HG03064 (cell line): ENCODE results near the gene JCAD.
"Not testable (repeated sequence)": the region's sequence is repeated elsewhere in the genome, so short reads cannot be mapped to it uniquely, and the experiment has no call there.

Experiments
- ATAC-seq: cut with Tn5 transposase; IDR thresholded peaks from one replicate; pipeline ENCODE4 v1.9.1; 2021; ENCODE audit warnings: low read depth; ENCODE audit not compliant: unreplicated experiment

Gene JCAD, protein sequence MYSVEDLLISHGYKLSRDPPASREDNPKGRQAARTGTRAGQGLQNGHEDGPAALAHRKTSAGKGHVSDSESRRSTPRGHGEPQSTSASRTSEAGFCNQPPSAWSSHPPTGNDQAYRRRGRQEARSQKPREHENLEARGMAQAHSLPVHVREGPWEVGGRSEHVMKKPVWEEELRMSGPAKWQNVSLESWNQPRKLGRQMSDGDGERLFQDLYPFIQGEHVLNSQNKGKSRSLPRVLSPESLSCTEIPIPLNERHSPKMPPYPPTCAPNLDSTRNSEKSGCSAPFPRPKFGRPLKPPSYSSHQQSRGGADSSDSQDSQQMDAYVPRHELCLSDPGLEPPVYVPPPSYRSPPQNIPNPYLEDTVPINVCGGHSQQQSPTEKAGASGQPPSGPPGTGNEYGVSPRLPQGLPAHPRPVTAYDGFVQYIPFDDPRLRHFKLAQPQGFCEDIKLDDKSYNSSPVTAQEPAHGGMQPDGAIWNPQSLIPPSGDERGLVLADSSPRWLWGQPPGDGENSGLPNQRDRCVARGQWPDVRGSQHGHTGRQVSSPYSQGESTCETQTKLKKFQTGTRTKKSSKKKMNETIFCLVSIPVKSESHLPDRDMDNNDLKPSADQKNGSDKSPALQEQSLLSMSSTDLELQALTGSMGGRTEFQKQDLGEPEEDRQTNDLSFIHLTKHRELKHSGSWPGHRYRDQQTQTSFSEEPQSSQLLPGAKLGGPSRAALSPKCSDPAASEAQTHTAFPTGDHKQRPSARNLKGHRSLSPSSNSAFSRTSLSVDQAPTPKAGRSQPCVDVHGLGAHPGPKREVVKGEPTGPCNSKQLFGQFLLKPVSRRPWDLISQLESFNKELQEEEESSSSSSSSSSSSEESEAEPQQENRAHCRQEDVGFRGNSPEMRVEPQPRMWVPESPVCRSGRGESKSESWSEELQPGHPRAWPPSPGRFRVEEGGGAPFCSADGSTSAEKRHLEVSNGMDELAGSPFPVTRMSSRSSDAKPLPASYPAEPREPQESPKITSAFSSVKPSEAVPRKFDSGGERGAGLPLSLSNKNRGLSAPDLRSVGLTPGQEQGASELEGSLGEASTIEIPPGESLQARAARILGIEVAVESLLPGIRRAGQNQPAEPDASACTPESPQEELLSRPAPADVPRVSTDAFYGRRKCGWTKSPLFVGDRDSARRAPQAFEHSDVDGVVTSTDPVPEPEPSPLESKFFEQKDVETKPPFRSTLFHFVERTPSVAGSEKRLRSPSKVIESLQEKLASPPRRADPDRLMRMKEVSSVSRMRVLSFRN (N-terminal part only)

DNA sequence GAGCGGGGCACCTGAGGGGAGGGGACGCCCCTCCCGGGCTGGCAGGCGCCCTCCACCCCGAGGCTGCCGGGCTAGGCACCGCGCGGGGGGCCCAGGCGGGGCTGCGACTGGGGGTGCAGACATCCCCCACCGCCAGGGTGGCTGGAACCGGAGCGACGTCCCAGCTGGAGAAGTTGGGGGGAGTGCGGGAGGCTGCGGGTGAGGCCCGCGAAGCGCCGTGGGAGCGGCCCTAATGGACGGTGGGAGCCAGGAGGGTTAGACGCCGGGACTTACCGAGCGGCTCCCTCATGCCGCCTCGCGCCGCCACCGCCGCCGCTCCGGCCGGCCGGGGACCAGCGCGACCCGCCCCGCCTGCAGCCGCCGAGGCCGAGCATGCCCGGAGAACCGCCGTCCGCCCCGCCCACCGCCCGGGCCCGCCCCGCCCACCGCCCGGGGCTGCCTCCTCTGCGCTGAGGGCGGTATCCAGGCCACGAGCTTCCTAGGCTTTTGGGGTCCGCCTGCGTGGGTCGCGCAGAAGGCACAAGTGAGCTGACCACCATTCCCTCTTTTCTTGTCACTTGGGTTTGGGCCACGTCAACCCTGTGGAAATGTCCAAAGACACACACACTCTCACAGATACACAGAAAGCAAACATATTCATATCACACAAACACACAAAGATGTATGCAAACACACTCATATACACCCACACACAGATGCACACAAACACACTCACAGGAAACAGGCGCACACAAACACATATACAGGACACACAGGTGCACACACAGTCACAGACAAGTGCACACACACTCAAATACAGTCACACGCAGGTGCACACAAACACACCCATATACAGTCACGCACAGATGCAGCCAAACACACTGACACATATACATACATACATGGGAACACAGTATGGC, at the start of gene JCAD:
TSS of gene JCAD (minus strand) at position 378 of the 899 bp plus-strand sequence. CDS start 11,774 bp downstream, outside the sequence.
- no peak for ATAC-seq

DNA sequence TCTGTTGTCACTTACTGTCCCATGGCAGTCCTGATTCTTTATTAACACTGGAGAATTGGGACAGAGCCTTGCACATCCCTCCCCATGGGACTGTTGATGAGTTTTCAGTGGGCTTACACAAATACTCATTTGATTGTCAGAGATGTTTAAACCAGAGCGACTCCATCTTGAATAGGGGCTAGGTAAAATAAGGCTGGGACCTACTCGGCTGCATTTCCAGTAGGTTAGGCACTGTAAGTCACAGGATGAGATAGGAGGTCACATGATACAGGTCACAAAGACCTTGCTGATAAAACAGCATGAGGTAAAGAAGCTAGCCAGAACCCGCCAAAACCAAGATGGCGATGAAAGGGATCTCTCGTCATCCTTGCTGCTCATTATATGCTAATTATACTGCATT, 47.6 kb upstream of the JCAD start:
- ATAC-seq, result no peak

DNA sequence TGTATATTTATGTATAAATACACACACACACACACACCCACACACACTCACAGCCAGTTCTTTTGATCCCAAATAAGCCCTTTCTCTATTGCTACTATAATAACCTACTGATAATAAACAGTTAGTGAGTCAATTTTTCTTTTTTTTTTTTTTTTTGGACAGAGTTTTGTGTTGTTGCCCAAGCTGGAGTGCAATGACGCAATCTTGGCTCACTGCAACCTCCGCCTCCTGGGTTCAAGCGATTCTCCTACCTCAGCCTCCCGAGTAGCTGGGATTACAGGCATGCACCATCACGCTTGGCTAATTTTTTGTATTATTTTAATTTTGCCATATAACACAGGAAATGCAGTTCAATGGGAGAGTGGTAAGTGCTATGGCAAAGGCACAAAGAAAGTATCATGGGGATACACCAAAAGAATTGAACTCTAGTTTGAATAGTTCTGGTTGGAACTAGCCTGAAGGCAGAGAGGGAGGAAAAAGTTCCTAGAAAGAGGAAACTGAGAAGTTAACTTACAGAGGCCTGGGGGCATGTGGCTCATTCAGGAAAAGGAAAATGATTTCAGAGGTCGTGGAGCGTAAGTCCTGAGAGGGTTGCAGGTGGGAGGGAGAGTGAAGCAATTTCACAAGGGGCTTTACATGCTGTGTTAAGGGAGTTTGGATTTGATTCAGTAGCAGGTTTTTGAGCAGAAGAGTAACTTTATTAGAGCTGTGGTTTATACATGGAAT, 44.4 kb upstream of the JCAD start:
- ATAC-seq, result no peak

DNA sequence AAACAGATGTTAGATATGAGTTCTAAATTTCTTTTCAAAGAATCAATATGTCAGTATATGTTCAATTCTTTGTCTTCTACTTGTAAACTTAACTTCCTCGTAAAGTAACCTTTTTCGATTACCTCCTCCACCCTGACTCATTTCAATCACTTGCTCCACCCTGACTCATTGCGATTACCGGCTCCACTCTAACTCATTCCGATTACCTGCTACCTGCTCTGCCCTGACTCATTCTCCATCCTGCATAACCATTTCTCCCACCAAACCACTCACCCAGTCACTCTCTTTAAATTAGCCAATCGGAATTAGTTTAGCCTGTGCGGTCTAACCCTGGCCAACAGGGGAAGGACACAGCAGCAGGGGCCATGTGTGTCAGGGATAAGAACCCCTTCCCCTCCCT, 40.3 kb upstream of the JCAD start:
- ATAC-seq, result not testable (repeated sequence)

DNA sequence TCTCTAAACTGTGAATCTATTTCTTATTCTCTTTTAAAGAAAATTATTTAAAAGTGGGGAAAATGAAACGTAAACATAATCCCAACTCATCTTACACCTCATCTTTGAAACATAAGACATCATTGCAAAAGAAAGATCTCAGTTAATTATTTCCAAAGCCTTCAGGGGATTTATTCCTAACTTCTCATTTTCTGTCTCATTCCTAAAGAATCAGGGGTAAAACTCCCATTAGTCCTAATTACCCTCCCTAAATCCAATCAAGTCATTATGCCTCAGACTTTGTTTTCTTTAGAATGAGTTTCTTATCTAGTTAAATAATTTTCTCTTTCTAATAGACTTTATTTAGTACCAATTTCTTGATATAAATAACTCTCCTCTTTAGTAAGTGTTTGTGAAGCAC, 39.7 kb upstream of the JCAD start:
- ATAC-seq, result no peak

DNA sequence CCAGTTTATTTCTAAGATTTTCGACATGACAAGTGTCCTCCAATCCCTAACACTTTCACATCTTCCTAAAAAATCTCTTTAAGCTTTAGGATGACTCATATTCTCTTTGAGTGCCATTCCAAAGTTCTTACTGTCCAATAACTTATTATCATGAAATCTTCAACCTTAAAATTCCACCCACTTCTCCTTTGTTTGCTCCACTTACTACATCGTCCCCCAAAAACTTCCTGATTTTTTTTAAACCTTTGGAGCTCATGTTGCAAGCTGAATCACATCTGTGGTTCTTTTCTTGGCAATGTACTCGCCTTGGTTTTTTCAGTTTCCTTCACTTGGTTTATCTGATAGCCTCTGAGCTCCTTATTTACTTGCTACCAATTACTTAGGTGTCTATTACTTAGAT, 39.2 kb upstream of the JCAD start:
- no peak for ATAC-seq

DNA sequence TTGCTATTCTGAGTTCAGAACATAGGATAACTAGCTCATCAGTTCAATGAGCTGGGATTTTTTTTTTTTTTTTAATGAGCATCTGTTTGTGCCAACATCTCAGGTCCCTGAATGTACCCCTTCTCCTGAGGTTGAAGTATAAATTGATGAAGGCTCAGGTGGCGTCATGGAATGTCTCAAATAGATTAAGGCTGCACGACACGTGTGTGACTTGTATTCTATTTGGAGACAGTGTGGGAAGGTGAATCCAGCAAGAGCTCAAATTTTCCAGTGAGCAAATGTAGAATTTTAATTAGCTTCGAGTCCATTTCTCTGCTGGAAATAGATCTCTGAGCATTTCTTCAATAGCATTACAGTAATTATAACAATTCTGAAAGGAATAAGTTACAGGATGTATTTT, 37.2 kb upstream of the JCAD start:
- ATAC-seq, result no peak

DNA sequence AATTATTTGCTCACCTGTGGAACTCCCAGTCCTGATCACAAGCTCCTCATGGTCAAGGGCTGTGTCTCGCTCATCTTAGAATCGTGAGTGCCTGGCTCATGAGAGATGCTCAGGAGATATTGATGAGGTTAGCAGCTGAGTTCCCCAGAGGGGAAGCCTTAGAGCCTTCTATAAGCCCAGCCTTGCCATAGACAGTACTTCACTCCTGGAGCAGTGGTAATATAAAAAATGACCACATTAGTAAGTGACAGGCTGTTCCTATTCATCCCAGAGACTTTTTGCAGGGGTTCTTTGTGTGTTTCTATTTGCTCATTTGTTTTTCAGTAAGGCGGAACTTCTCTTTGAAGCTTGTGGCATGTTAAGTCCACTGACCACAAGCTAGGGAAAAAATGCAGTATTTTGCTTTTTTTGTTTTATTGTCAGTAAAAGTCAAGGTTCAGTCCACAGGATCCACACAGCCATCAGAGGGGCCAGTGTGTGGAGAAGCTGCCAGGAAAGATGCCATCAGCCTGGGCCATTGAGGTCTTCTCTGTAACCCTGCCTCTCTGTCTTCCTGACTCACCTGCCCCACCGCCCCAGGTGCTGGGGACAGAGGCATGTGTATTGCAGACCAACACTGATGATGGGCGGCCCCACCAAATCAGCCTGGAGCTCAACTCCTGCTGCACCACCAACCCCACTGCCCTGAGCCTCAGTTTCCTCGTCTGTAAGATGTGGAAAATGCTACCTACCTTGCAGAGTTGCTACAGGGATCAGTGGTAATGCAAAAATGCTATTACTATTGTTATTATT, 36.4 kb upstream of the JCAD start:
- no peak for ATAC-seq

DNA sequence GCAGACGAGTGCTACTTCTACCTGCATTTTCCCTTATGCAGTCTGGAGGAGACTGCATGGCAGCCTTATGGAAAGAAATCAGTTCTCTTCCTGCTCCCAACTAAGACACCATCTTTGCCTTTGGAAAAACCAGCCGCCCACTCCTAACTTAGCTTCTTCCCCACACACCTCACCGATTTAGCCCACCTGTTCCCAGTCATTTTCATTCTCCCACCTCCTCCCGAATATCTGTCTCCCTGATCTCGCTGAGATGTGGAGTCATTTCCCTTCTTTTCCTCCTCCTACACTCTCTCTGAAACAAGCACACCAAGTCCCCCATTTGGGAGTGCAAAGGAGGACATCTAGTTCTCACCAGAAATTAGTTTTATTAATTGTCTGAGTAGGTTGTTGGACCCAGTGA, 35.2 kb upstream of the JCAD start:
- ATAC-seq, result no peak

DNA sequence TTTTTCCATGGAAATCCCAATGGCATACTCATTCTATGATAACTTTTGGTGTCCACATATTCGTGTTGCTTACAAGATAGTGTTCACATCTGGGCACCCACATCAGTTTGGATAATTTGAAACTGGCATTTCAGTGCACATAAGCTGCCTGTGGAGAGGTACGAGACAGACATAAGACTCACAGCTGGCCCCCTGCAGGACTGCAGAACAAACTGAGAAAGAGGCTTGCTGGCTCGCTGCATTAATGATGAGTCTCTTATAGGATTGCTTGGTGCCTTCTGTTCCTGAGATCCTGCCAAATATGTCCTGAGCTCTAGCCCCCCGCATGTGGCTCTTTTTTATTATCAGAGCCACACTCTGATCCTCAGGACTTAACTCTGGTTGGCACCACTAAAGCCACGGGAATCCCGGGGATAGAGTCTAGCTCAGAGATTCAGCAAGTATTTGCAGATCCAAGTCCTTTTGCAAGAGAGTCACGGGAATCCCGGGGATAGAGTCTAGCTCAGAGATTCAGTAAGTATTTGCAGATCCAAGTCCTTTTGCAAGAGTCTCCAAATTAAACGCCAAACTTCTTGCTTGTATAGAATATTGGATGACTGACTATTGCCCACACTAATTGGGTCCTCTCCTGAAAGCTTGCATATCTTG, 34.0 kb upstream of the JCAD start:
- no peak for ATAC-seq

DNA sequence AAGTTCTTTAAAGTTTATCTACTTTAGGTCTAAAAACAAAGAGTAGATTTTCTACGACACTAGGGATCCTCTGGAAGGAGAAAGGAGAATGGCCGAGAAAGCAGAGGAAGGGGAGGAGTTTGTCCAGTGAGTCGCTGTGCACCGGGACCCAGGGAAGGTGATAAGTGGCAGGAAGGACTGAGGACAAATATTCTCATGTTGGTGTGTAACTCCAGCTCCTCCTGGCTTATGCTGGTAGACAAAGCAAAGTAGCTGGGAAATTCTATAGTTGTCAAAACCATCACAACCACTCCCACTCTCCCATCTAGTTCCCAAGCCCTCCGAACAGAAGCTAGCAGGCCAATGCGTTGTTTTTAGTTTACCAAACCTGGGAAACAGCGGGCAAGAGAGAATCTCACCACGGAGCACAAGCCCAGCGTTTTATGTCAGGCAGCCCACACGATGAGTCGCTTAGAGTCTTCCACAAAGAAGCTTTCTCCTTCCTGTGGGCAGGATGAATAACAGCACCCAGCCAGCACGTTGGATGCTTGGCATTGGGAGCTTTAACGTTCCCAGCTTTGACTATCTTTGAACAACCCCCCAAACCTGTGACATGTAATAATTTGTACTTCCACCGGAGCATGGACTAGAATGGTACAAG, 32.9 kb upstream of the JCAD start:
- no peak for ATAC-seq

DNA sequence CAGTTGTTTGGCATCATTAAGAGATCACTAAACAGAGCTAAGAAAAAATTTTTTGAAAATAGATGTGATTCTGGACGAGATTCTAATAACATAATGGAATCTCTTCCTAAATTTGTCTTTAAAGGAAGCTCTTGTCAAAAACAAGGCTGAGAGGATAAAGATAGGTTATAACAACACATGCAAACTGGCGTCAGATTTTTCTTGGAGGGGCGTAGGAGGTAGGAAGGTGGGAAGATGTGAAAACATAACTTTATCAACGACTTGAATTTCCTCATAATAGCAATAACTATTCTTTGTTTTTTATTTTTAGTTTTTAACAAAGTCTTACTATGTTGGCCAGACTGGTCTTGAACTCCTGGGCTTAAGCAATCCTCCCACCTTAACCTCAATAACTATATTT, 31.8 kb upstream of the JCAD start:
- no peak for ATAC-seq

DNA sequence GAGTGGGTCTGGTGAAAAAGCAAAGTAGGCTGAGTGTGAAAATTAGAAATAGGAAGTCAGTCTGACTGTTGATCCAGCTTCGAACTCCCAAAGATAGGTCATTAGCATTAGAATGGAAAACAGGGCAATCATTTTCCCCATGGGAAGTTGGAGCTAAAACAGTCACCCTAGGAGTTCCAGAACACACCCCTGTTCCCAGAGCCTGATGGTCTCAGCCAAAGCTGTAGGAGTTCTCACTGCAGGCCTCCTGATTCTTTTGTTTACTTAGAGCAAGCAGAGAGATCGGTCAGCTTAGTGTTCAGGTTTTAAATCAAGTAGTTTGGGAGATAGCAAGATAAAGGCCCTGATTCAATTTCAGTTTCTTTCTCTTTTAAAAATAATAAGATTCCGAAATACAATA, 28.8 kb upstream of the JCAD start:
- no peak for ATAC-seq

DNA sequence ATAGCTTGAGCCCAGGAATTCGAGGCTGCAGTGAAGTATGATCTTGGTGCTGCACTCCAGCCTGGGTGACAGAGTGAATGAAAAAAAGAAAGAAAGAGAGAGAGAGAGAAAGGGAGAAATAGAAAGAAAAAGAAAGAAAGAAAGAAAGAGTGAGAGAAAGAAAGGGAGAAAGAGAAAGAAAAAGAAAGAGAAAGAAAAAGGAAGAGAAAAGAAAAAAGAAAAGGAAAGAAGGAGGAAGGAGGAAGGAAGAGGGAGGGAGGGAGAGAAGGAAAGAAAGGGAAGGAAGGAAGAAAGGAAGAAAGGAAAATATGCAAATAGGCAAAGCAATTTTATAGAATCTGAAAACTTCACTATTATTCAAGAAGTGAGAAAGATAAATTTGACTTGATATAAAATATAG, 24.5 kb upstream of the JCAD start:
- no peak for ATAC-seq

DNA sequence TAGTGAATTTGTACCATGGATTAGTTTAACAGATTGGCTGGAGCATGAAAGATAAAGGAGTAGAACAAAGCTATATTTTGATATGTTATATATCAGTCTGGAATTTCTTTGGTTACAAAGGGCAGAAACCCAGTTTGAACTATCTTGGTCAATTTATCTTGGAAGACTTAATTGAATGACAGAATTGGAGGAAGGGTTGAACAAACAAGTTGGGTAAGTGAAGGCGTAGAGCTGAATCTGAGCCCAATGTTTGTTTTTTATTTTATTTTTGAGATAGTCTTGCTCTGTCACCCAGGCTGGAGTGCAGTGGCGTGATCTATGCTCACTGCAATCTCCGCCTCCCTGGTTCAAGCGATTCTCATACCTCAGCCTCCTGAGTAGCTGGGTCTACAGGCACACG, 21.8 kb upstream of the JCAD start:
- no peak for ATAC-seq

DNA sequence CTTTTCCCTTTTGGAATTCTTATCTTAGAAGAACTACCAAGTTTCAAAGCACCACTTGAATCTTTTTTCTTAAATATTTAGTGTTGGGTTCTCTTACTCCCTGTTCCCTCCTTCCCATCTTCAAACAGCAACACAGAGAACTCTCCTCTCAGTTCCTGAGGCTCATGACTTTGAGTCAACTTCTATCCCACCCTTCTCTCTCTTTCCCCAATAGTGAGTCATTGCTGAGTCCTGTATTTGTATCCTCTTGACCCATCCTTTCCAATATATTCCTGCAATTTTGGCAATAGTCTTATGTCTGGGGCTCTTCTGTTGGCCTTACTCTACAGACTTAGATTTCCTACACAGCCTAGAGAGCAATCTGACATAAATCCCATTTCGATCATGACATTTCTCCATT, 20.8 kb upstream of the JCAD start:
- ATAC-seq, result no peak

DNA sequence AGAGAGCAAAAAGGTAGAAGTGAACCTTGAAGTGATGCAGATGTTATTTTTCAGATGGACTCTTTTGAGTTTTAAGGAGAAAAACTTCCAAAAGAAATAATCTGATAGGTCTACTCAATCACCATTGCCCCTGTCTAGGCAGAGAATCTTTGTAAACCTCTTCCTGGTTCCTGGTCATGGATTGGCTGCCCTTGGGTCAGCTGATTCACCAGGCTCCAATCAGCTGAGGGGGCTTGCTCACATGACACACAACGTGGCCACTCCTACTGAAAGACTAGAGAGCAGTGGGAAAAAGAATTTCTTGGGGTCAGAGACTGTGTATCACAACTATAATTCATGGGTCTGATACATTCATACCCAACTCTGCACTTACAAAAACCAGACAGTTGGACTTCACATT, 20.0 kb upstream of the JCAD start:
- ATAC-seq, result no peak

DNA sequence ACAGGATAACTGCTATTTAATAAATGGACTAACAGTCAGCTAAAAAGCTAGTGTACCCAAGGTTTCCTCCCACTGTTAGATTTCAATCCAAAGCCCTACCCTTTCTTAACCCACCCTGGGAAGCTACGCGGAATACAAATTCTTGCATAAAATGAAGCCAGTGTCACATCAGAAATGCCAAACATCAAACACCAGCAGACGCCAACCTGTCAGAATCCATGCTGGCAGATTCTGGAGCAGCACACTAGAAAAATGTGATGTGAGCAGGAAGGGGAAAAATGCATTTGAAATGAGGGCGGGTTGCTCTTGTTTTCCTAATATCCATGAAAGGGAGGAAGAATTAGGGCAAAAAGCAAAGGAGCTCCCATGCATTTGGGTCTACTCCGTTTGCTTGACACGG, 16.1 kb upstream of the JCAD start:
- ATAC-seq, result no peak
